HepG2 (cell line): ENCODE measurements around the gene APPBP2. TPM values are rescaled to one million over a fixed set of nuclear protein-coding genes. Genes with fewer than 3 reads are reported as not detected.

Experiments used
- ATAC-seq: fragments of 200-7000 bp; cut with Tn5 transposase; 3 replicates; pipeline ENCODE4 v1.9.1; 2020; ENCODE audit warnings: mild to moderate bottlenecking, moderate library complexity
- BruUV-seq: library from RNA; stranded (reverse); fragments of 400-500 nt; replicated peaks from 2 replicates; lab custom pipeline; 2021; lab: Mats Ljungman, UMichigan
- CTCF ChIA-PET: fragments of 300-600 bp; formaldehyde crosslinking; extraction: SDS; loops from one replicate; lab custom pipeline; 2021; ENCODE audit warnings: low total read pairs, inconsistent platforms, low intra/inter-chr PET ratio; lab: Yijun Ruan, JAX
- POLR2A ChIA-PET: fragments of 350-600 bp; sonication (Branson Sonifier 250); formaldehyde crosslinking; loops from one replicate; lab custom pipeline; 2020; ENCODE audit warnings: antibody characterized with exemption, inconsistent platforms; lab: Yijun Ruan, JAX
- DNase-seq: peaks from one replicate; pipeline ENCODE4 v3.0.0-alpha.2; 2015; ENCODE audit warnings: low spot score
- FAIRE-seq: peaks from 3 replicates; lab custom pipeline; 2011; peaks lifted over from hg19 to GRCh38; lab: Jason Lieb, UNC
- H2AFZ ChIP-seq: one replicate; pipeline ENCODE4 v1.6.1; 2011; ENCODE audit warnings: low read length, inconsistent platforms
- H3K27ac ChIP-seq: fragments of 300-600 bp; 3 replicates; pipeline ENCODE4 v1.8.0; 2011; ENCODE audit warnings: mixed run types, mild to moderate bottlenecking, mixed read lengths, low read length, inconsistent platforms; ENCODE audit not compliant: insufficient read depth; ENCODE audit errors: extremely low read length
- H3K27me3 ChIP-seq, 2 experiments: fragments of 200-600 bp in 1 of 2; 2 replicates in 1 of 2; 3 replicates in 1 of 2; pipeline versions ENCODE4 v1.6.0 to v1.8.0; 2011; ENCODE audit warnings: low read length in 2 of 2, mild to moderate bottlenecking in 2 of 2, moderate library complexity in 2 of 2, inconsistent platforms in 1 of 2; ENCODE audit not compliant: insufficient read depth in 2 of 2, control insufficient read depth in 1 of 2
- H3K36me3 ChIP-seq, 2 experiments: fragments of 200-600 bp in 1 of 2; replicated peaks in 1 of 2; 2 replicates in 1 of 2; 3 replicates in 1 of 2; pipeline versions ENCODE4 v1.5.1 to v1.8.0; 2011; ENCODE audit warnings: low read length in 2 of 2, inconsistent platforms in 1 of 2; ENCODE audit not compliant: insufficient read depth in 2 of 2, control insufficient read depth in 1 of 2
- H3K4me1 ChIP-seq: 2 replicates; pipeline ENCODE4 v1.5.1; 2012; ENCODE audit warnings: low read length, inconsistent platforms; ENCODE audit not compliant: insufficient read depth
- H3K4me2 ChIP-seq: 2 replicates; pipeline ENCODE4 v1.6.0; 2011; ENCODE audit warnings: low read depth, low read length, inconsistent platforms
- H3K4me3 ChIP-seq, 3 experiments: fragments of 200-600 bp in 1 of 3; sonication (generic), shearing (Covaris generic) in 1 of 3; replicated peaks in 1 of 3; 2 replicates each; pipeline ENCODE4 v1.5.1; 2011 to 2016; ENCODE audit warnings: low read length in 3 of 3, inconsistent platforms in 2 of 3, low read depth in 2 of 3, mild to moderate bottlenecking in 2 of 3, control low read depth in 1 of 3, mixed read lengths in 1 of 3; ENCODE audit not compliant: insufficient read depth in 1 of 3
- H3K79me2 ChIP-seq: one replicate; pipeline ENCODE4 v1.6.1; 2011; ENCODE audit warnings: low read length, inconsistent platforms; ENCODE audit not compliant: insufficient read depth
- H3K9ac ChIP-seq: 2 replicates; pipeline ENCODE4 v1.6.0; 2011; ENCODE audit warnings: mild to moderate bottlenecking, low read depth, low read length, inconsistent platforms; ENCODE audit not compliant: insufficient read depth
- H3K9me3 ChIP-seq: 2 replicates; pipeline ENCODE4 v1.5.1; 2012; ENCODE audit warnings: mild to moderate bottlenecking, low read length
- H4K20me1 ChIP-seq: 2 replicates; pipeline ENCODE4 v1.6.0; 2011; ENCODE audit warnings: inconsistent platforms, mild to moderate bottlenecking, low read length, moderate library complexity; ENCODE audit not compliant: insufficient read depth
- BATF2 ChIP-seq: sonication (generic); formaldehyde crosslinking; IDR thresholded peaks from 2 replicates; pipeline ENCODE4 v1.8.0; 2022; ENCODE audit warnings: mild to moderate bottlenecking, missing genetic modification reagents, moderate library complexity
- CENPBD1 ChIP-seq: sonication (generic); formaldehyde crosslinking; IDR thresholded peaks from 2 replicates; pipeline ENCODE4 v1.8.0; 2022; ENCODE audit warnings: missing genetic modification reagents, low read depth, mild to moderate bottlenecking, borderline replicate concordance
- GMEB1 ChIP-seq: sonication (generic); formaldehyde crosslinking; IDR thresholded peaks from 2 replicates; pipeline ENCODE4 v1.5.1; 2020; ENCODE audit warnings: missing genetic modification reagents, mild to moderate bottlenecking, borderline replicate concordance
- HMGXB4 ChIP-seq, 2 experiments: sonication (generic) in 1 of 2; formaldehyde crosslinking in 1 of 2; IDR thresholded peaks; 2 replicates each; pipeline versions ENCODE4 v1.4.0 to v1.6.1; 2018 to 2020; ENCODE audit warnings: missing genetic modification reagents in 2 of 2, borderline replicate concordance in 1 of 2, low read depth in 1 of 2, mild to moderate bottlenecking in 1 of 2, missing biosample characterization in 1 of 2
- HOXA7 ChIP-seq: sonication (generic); formaldehyde crosslinking; IDR thresholded peaks from 2 replicates; pipeline ENCODE4 v1.8.1; 2022; ENCODE audit warnings: mild to moderate bottlenecking, missing genetic modification reagents, moderate library complexity
- MEF2D ChIP-seq: sonication (generic); formaldehyde crosslinking; IDR thresholded peaks from 2 replicates; pipeline ENCODE4 v1.5.1; 2020; ENCODE audit warnings: mild to moderate bottlenecking, missing genetic modification reagents
- NR0B2 ChIP-seq: sonication (generic); formaldehyde crosslinking; IDR thresholded peaks from 2 replicates; pipeline ENCODE4 v1.4.0; 2020; ENCODE audit warnings: mild to moderate bottlenecking, missing genetic modification reagents
- ZBTB3 ChIP-seq: sonication (generic); formaldehyde crosslinking; IDR thresholded peaks from 2 replicates; pipeline ENCODE4 v1.4.0; 2020; ENCODE audit warnings: low read depth, mild to moderate bottlenecking, moderate library complexity, missing genetic modification reagents, borderline replicate concordance
- ZFP36L2 ChIP-seq: sonication (generic); formaldehyde crosslinking; IDR thresholded peaks from 2 replicates; pipeline ENCODE4 v1.4.0; 2020; ENCODE audit warnings: missing genetic modification reagents
- ZNF12 ChIP-seq: sonication (generic); formaldehyde crosslinking; IDR thresholded peaks from 2 replicates; pipeline ENCODE4 v1.5.0; 2020; ENCODE audit warnings: missing genetic modification reagents
- ZNF124 ChIP-seq: sonication (generic); formaldehyde crosslinking; IDR thresholded peaks from 2 replicates; pipeline ENCODE4 v1.4.0; 2020; ENCODE audit warnings: missing genetic modification reagents
- ZNF30 ChIP-seq: sonication (generic); formaldehyde crosslinking; IDR thresholded peaks from 2 replicates; pipeline ENCODE4 v1.5.0; 2020; ENCODE audit warnings: mild to moderate bottlenecking, missing genetic modification reagents
- ZNF549 ChIP-seq: sonication (generic); formaldehyde crosslinking; IDR thresholded peaks from 2 replicates; pipeline ENCODE4 v1.5.0; 2020; ENCODE audit warnings: missing genetic modification reagents
- ZNF704 ChIP-seq: sonication (generic); formaldehyde crosslinking; IDR thresholded peaks from 2 replicates; pipeline ENCODE4 v1.8.1; 2023; ENCODE audit warnings: mild to moderate bottlenecking, inconsistent platforms, moderate library complexity, missing genetic modification reagents, borderline replicate concordance
- ZNF772 ChIP-seq: sonication (generic); formaldehyde crosslinking; IDR thresholded peaks from 2 replicates; pipeline ENCODE4 v1.5.0; 2020; ENCODE audit warnings: mild to moderate bottlenecking, missing genetic modification reagents
- ZNF878 ChIP-seq: sonication (generic); formaldehyde crosslinking; IDR thresholded peaks from 2 replicates; pipeline ENCODE4 v1.8.1; 2023; ENCODE audit warnings: mild to moderate bottlenecking, missing genetic modification reagents, moderate library complexity
- in situ Hi-C: cut with HindIII; loops from 2 replicates; pipeline ENCODE4 v1.10.0; 2017; ENCODE audit warnings: low pct_unique_long_range_greater_than_20kb; ENCODE audit not compliant: extremely low pct_ligation_motif_present
- intact Hi-C: fragments of 100-400 bp; cut with micrococcal nuclease; formaldehyde crosslinking; loops from one replicate; pipeline ENCODE4 v1.10.0; 2022; ENCODE audit not compliant: unreplicated experiment
- polyA plus RNA-seq, 8 experiments: library from polyadenylated mRNA; depleted of rRNA in 3 of 8; stranded (reverse) in 7 of 8; unstranded in 1 of 8; fragments of >200 nt; fragmentation: Illumina TruSeq in 4 of 8; extraction: Trizol in 4 of 8; gene quantifications; 2 replicates each; pipeline versions ENCODE4 v1.2.1 to v1.2.3, GENCODE V29; 2011 to 2016; ENCODE audit warnings: low read depth in 4 of 8, missing spikeins in 1 of 8, mixed read lengths in 1 of 8; ENCODE audit not compliant: insufficient read depth in 1 of 8
- total RNA-seq, 5 experiments: library from RNA; depleted of rRNA; stranded (reverse); fragments of >200 nt; fragmentation: Illumina TruSeq; extraction: Trizol; gene quantifications; 2 replicates each; pipeline ENCODE4 v1.2.3, GENCODE V29; 2016; ENCODE audit warnings: low read depth in 1 of 5

APPBP2 gene
- total and polyA plus RNA-seq, 2 of the 13 experiments (the other 11 are each of a cell fraction or from before 2014, with no cell fraction given): 17.5 to 45.8 TPM

- no peak for ATAC-seq
- H3K27ac ChIP-seq: no peak overlapping the region
- H3K36me3 ChIP-seq: no peaks in the 10 kb centered on the region
- no peaks in the 10 kb centered on the region for H3K9me3 ChIP-seq
- CTCF ChIA-PET: no interaction called here
- no TSS peak for BruUV-seq
- POLR2A ChIA-PET: interaction anchor here (5.2 kb wide), 1 partner anchor 10 kb away, joined by 30 read pairs; the partner anchor contains the start of gene USP32
- in situ Hi-C loops: no loop called here
- peaks cover 22% of the 10 kb centered on the region for H3K4me1 ChIP-seq
- no peak overlapping the region for H3K9ac ChIP-seq
- no peaks in the 10 kb centered on the region for H3K79me2 ChIP-seq
- DNase-seq: no peak
- H3K27me3 ChIP-seq: no peaks in the 10 kb centered on the region
- no peak overlapping the region for H3K4me3 ChIP-seq
- no peak overlapping the region for H2AFZ ChIP-seq
- no peak for FAIRE-seq
- H3K4me2 ChIP-seq: no peak overlapping the region
- no peak for TF ChIP-seq ZNF124 (CRISPR knock-in tag)
- TF ChIP-seq ZNF772: no peak
- TF ChIP-seq NR0B2 (CRISPR knock-in tag): no peak
- no peak for TF ChIP-seq ZNF878 (CRISPR knock-in tag)
- no peak for TF ChIP-seq ZNF30
- no peak for TF ChIP-seq ZNF704 (CRISPR knock-in tag)
- no peak for TF ChIP-seq ZFP36L2 (CRISPR knock-in tag)
- no peak for TF ChIP-seq ZNF549 (CRISPR knock-in tag)
- no peak for TF ChIP-seq HOXA7
- TF ChIP-seq HMGXB4 (CRISPR knock-in tag; IDR thresholded peaks at IDR 0.05; ENCODE audit: borderline replicate concordance in 1 of 2, low read depth in 1 of 2): no peak
- TF ChIP-seq CENPBD1 (CRISPR knock-in tag): no peak
- no peak for TF ChIP-seq BATF2 (CRISPR knock-in tag)
- no peak for TF ChIP-seq ZNF12 (CRISPR knock-in tag)
- no peak for TF ChIP-seq ZBTB3 (CRISPR knock-in tag)
- TF ChIP-seq GMEB1 (CRISPR knock-in tag): no peak
- TF ChIP-seq MEF2D: no peak
- TF ChIP-seq, all 625 proteins: peak for 0
- no peaks in the 10 kb centered on the region for H4K20me1 ChIP-seq
- intact Hi-C loops: no loop called here
These were observed 124.2 kb downstream of the APPBP2 start for GRCh38 chr17:60401819-60402218.
